IMR-90 (cell line): ENCODE results near the gene TPPP.
"Not testable (repeated sequence)": the region's sequence is repeated elsewhere in the genome, so short reads cannot be mapped to it uniquely, and the experiment has no call there.

Experiments used
- FOS ChIP-seq: fragments of 150-350 bp; IDR thresholded peaks from 2 replicates; pipeline ENCODE4 v1.6.1; 2016; ENCODE audit warnings: low read depth, low read length
- POLR2A ChIP-seq: IDR thresholded peaks from 2 replicates; pipeline ENCODE4 v1.6.1; 2012; ENCODE audit warnings: mild to moderate bottlenecking, low read depth, low read length
- RAD21 ChIP-seq: IDR thresholded peaks from 2 replicates; pipeline ENCODE4 v1.6.1; 2012; ENCODE audit warnings: low read length, improper control_type of control experiment
- RFX5 ChIP-seq: IDR thresholded peaks from 2 replicates; pipeline ENCODE4 v1.8.0; 2012; ENCODE audit warnings: low read depth, mild to moderate bottlenecking, low read length, moderate library complexity
- SMC3 ChIP-seq: fragments of 150-350 bp; IDR thresholded peaks from 2 replicates; pipeline ENCODE4 v1.6.1; 2016; ENCODE audit warnings: low read depth, mild to moderate bottlenecking, antibody characterized with exemption, low read length, moderate library complexity
- USF2 ChIP-seq: fragments of 150-350 bp; IDR thresholded peaks from 2 replicates; pipeline ENCODE4 v1.6.1; 2017; ENCODE audit warnings: mild to moderate bottlenecking, antibody characterized with exemption, low read length, low read depth
- TF ChIP-seq, protein P1 (sequence below): conservative IDR thresholded peaks from 2 replicates; pipeline ENCODE4 v1.5.1; 2012; ENCODE audit warnings: mild to moderate bottlenecking, low read depth, low read length, improper control_type of control experiment

- TF ChIP-seq USF2, POLR2A, RAD21, FOS, SMC3, RFX5: not testable (repeated sequence)
- TF ChIP-seq, protein P1, sequence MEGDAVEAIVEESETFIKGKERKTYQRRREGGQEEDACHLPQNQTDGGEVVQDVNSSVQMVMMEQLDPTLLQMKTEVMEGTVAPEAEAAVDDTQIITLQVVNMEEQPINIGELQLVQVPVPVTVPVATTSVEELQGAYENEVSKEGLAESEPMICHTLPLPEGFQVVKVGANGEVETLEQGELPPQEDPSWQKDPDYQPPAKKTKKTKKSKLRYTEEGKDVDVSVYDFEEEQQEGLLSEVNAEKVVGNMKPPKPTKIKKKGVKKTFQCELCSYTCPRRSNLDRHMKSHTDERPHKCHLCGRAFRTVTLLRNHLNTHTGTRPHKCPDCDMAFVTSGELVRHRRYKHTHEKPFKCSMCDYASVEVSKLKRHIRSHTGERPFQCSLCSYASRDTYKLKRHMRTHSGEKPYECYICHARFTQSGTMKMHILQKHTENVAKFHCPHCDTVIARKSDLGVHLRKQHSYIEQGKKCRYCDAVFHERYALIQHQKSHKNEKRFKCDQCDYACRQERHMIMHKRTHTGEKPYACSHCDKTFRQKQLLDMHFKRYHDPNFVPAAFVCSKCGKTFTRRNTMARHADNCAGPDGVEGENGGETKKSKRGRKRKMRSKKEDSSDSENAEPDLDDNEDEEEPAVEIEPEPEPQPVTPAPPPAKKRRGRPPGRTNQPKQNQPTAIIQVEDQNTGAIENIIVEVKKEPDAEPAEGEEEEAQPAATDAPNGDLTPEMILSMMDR = not testable (repeated sequence)
Measured at GRCh38 chr5:681317-682191, 11.6 kb downstream of the TPPP start.
